ENCODE results near the gene SAV1. TPM values are rescaled to one million over a fixed set of nuclear protein-coding genes. Genes with fewer than 3 reads are reported as not detected.

SAV1 gene
- total and polyA plus RNA-seq, 2 of the 8 experiments (the other 6 are each of a cell fraction or from before 2014, with no cell fraction given), result 15.9 to 78.3 TPM

GRCh38 chr14:50615056-50615455 is 53.0 kb downstream of the SAV1 start:
- H4K20me1 ChIP-seq (replicated peaks in 1 of 2; ENCODE audit: control insufficient read depth in 1 of 2, insufficient read depth in 2 of 2, low read length in 2 of 2), result no peaks in the 10 kb centered on the region
- H3K18ac ChIP-seq (ENCODE audit: extremely low read depth, low read length), result no peak overlapping the region
- no peak overlapping the region for H4K91ac ChIP-seq (replicated peaks; ENCODE audit: insufficient read length, low read length)
- no peak overlapping the region for H2BK5ac ChIP-seq (ENCODE audit: low read depth, low read length)
- no peak overlapping the region for H2BK120ac ChIP-seq (replicated peaks; ENCODE audit: low read depth, low read length)
- H2BK20ac ChIP-seq (ENCODE audit: low read length), result no peak overlapping the region
- no peak overlapping the region for H2AK5ac ChIP-seq (ENCODE audit: low read depth, low read length)
- H3K4me3 ChIP-seq (ENCODE audit: extremely low read depth in 1 of 4, insufficient read depth in 2 of 4, low read depth in 3 of 4, low read length in 4 of 4), result no peak overlapping the region
- no peak overlapping the region for H3K56ac ChIP-seq (replicated peaks; ENCODE audit: insufficient read length, low read depth, low read length)
- H3K9ac ChIP-seq (replicated peaks in 1 of 4; ENCODE audit: extremely low read depth in 1 of 4, low read depth in 3 of 4, low read length in 3 of 4), result no peak overlapping the region; a peak in 1 of 7 replicates
- POLR2A ChIA-PET (ENCODE audit: partially characterized antibody), result no interaction called here
- H4K8ac ChIP-seq (ENCODE audit: extremely low read depth, insufficient read depth, low read length), result no peak overlapping the region
- H3K36me3 ChIP-seq (ENCODE audit: control insufficient read depth in 2 of 4, insufficient read depth in 4 of 4, low read length in 3 of 4), result no peaks in the 10 kb centered on the region
- H4K5ac ChIP-seq (ENCODE audit: insufficient read length, low read depth, low read length), result no peak overlapping the region
- no peaks in the 10 kb centered on the region for H3K9me3 ChIP-seq (ENCODE audit: insufficient read depth in 2 of 2, low read depth in 1 of 2, low read length in 1 of 2)
- no peaks in the 10 kb centered on the region for H3K23me2 ChIP-seq (ENCODE audit: low read depth, low read length)
- H3K23ac ChIP-seq (ENCODE audit: insufficient read length), result no peak overlapping the region
- DNase-seq (ENCODE audit: low read depth in 1 of 2, low spot score in 2 of 2) (no peak), FAIRE-seq (no peak)
- H2BK12ac ChIP-seq (ENCODE audit: low read depth, low read length), result no peak overlapping the region
- H3K14ac ChIP-seq (ENCODE audit: insufficient read length), result no peak overlapping the region
- no peak overlapping the region for H3K27ac ChIP-seq (ENCODE audit: low read depth, low read length)
- no peaks in the 10 kb centered on the region for H3K4me1 ChIP-seq (replicated peaks in 1 of 4; ENCODE audit: control insufficient read depth in 3 of 4, insufficient read depth in 4 of 4, low read length in 3 of 4)
- CTCF ChIA-PET (ENCODE audit: partially characterized antibody), result interaction anchor here (1.5 to 1.6 kb wide), 2 partner anchors 162 to 245 kb away, joined by 3 to 5 read pairs; no protein-coding TSS in a partner anchor
- no peaks in the 10 kb centered on the region for H3K79me1 ChIP-seq (ENCODE audit: low read depth, low read length)
- H3K79me2 ChIP-seq (ENCODE audit: control insufficient read depth in 1 of 2, insufficient read depth in 2 of 2, low read length in 2 of 2), result no peaks in the 10 kb centered on the region
- 65% methylated on average over 4 of the region's 4 CpGs; no CpG with 5 or more reads in 1 of the 2 experiments for WGBS, 2 experiments (ENCODE audit: extremely low coverage in 1 of 2, insufficient coverage in 1 of 2, insufficient read length in 1 of 2, insufficient replicate concordance in 2 of 2, low coverage in 1 of 2, low lambda C conversion rate in 2 of 2, missing lambda C conversion rate in 1 of 2)
- H2BK15ac ChIP-seq (ENCODE audit: low read length), result no peak overlapping the region
- no peak for TF ChIP-seq E2F6 (IDR thresholded peaks at IDR 0.05)
- TF ChIP-seq NANOG (IDR thresholded peaks at IDR 0.05; ENCODE audit: insufficient read depth, low read depth, low read length, poor library complexity, severe bottlenecking), result no peak
- TF ChIP-seq CEBPB (IDR thresholded peaks at IDR 0.05; ENCODE audit: low read depth, low read length), result no peak
- TF ChIP-seq ASH2L (IDR thresholded peaks at IDR 0.05; ENCODE audit: low read length), result no peak
- no peak for TF ChIP-seq TCF12 (IDR thresholded peaks at IDR 0.05; ENCODE audit: low read depth, low read length)
- TF ChIP-seq CHD1 (IDR thresholded peaks at IDR 0.05; ENCODE audit: low read depth, low read length), result no peak
- no peak for TF ChIP-seq TAF1 (IDR thresholded peaks at IDR 0.05; ENCODE audit: low read depth, low read length)
- TF ChIP-seq FOSL1 (IDR thresholded peaks at IDR 0.05; ENCODE audit: insufficient read depth, low read depth, low read length), result no peak
- TF ChIP-seq EP300 (IDR thresholded peaks at IDR 0.05; ENCODE audit: borderline replicate concordance in 1 of 2, low read depth in 2 of 2, low read length in 2 of 2), result no peak
- no peak for TF ChIP-seq SRF (IDR thresholded peaks at IDR 0.05; ENCODE audit: low read depth, low read length)
- TF ChIP-seq, protein P1, sequence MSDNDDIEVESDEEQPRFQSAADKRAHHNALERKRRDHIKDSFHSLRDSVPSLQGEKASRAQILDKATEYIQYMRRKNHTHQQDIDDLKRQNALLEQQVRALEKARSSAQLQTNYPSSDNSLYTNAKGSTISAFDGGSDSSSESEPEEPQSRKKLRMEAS (IDR thresholded peaks at IDR 0.05), result no peak
- TF ChIP-seq CTBP2 (IDR thresholded peaks at IDR 0.05; ENCODE audit: borderline replicate concordance, insufficient read depth, insufficient read length, low read length), result no peak
- no peak for TF ChIP-seq RAD21 (IDR thresholded peaks at IDR 0.05 in 1 of 2, conservative IDR thresholded peaks at IDR 0.05 in 1 of 2; ENCODE audit: low read depth in 2 of 2, low read length in 2 of 2)
- no peak for TF ChIP-seq CREB1 (IDR thresholded peaks at IDR 0.05)
- no peaks in the 10 kb centered on the region for H3K27me3 ChIP-seq (replicated peaks in 1 of 4; ENCODE audit: control insufficient read depth in 3 of 4, extremely low read depth in 1 of 4, insufficient read depth in 3 of 4, low read length in 3 of 4)
- no peak overlapping the region for H3K4me2 ChIP-seq (ENCODE audit: insufficient read depth in 1 of 2, low read depth in 2 of 2, low read length in 2 of 2)
- no peak overlapping the region for H2AFZ ChIP-seq (ENCODE audit: low read length)
- H3K4ac ChIP-seq (replicated peaks; ENCODE audit: insufficient read length, low read depth, low read length), result no peak overlapping the region

Measured in H1 (cell line).